C4-2B (cell line): ENCODE measurements around the gene OR52E1.

Experiments used
- CTCF ChIP-seq: fragments of 450-650 bp; conservative IDR thresholded peaks from 2 replicates; pipeline ENCODE4 v1.5.1; 2017; ENCODE audit warnings: mild to moderate bottlenecking
- ZFX ChIP-seq: fragments of 450-650 bp; IDR thresholded peaks from 2 replicates; pipeline ENCODE4 v1.6.1; 2017

- TF ChIP-seq CTCF (no peak), ZFX (no peak)
Measured at GRCh38 chr11:5092821-5093585, 23.6 kb downstream of the OR52E1 start.
